Measurements from ENCODE around the gene SIGLEC12.

DNA sequence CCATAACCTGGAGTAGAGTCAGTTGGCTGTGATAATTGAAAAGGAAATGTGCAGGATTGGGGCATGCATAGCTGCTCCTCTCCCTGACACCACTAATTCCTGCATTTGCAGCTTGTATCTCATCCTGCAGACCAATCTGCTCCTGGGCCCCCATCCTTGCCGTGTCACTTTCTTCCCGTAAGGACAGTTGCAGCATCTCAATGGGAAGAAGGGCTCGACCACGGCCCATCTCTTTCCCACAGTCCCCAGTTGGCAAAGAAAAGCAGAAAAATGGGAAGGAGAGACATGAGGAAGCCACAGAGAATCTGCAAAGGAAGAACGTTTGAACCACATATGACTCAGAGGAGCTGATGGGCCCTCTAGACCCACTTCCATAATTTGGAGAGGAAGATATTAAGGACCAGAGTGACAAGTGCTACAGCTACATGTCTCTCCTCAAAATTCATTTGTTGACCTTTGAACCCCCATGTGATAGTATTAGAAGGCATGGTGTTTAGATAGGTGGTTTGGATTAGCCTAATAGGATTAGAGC is 1.8 kb upstream of the SIGLEC12 start:
- TF ChIP-seq, protein P1, sequence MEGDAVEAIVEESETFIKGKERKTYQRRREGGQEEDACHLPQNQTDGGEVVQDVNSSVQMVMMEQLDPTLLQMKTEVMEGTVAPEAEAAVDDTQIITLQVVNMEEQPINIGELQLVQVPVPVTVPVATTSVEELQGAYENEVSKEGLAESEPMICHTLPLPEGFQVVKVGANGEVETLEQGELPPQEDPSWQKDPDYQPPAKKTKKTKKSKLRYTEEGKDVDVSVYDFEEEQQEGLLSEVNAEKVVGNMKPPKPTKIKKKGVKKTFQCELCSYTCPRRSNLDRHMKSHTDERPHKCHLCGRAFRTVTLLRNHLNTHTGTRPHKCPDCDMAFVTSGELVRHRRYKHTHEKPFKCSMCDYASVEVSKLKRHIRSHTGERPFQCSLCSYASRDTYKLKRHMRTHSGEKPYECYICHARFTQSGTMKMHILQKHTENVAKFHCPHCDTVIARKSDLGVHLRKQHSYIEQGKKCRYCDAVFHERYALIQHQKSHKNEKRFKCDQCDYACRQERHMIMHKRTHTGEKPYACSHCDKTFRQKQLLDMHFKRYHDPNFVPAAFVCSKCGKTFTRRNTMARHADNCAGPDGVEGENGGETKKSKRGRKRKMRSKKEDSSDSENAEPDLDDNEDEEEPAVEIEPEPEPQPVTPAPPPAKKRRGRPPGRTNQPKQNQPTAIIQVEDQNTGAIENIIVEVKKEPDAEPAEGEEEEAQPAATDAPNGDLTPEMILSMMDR (conservative IDR thresholded peaks at IDR 0.05) = no peak
- TF ChIP-seq ZFX (IDR thresholded peaks at IDR 0.05) = no peak

Measured in C4-2B (cell line).